Lung (tissue), 12 donors: ENCODE data around the gene TAS2R14. TPM values are rescaled to one million over a fixed set of nuclear protein-coding genes. Genes with fewer than 3 reads are reported as not detected.

ENCODE experiments used
- ATAC-seq: fragments of 200-7000 bp; cut with Tn5 transposase; one replicate; pipeline ENCODE4 v1.9.1; 2020; ENCODE audit warnings: moderate number of reproducible peaks; ENCODE audit not compliant: insufficient read depth, low FRiP score
- DNase-seq, 3 donors: peaks; one replicate each; pipeline ENCODE4 v3.0.0-alpha.2; 2013 to 2017
- H3K27ac ChIP-seq, 2 donors: one replicate each; pipeline ENCODE4 v1.5.1; 2013; ENCODE audit warnings: mild to moderate bottlenecking in 2 of 2, moderate library complexity in 2 of 2, control low read depth in 1 of 2, inconsistent platforms in 1 of 2, low read depth in 1 of 2, low read length in 1 of 2
- H3K27me3 ChIP-seq, 3 donors: one replicate each; pipeline ENCODE4 v1.5.1; 2013; ENCODE audit warnings: low read length in 2 of 3; ENCODE audit not compliant: control insufficient read depth in 3 of 3, insufficient read depth in 3 of 3
- H3K36me3 ChIP-seq, 4 donors: one replicate each; pipeline ENCODE4 v1.5.1; 2013; ENCODE audit warnings: low read length in 4 of 4, mild to moderate bottlenecking in 1 of 4, moderate library complexity in 1 of 4; ENCODE audit not compliant: control insufficient read depth in 4 of 4, insufficient read depth in 4 of 4
- H3K4me1 ChIP-seq, 5 donors: one replicate each; pipeline ENCODE4 v1.5.1; 2013; ENCODE audit warnings: low read length in 5 of 5, mild to moderate bottlenecking in 2 of 5, moderate library complexity in 1 of 5; ENCODE audit not compliant: control insufficient read depth in 5 of 5, insufficient read depth in 5 of 5
- H3K4me3 ChIP-seq: one replicate; pipeline ENCODE4 v1.5.1; 2013; ENCODE audit warnings: mild to moderate bottlenecking, control low read depth, moderate library complexity
- H3K9ac ChIP-seq, 2 donors: one replicate each; pipeline ENCODE4 v1.5.1; 2013; ENCODE audit warnings: low read length in 2 of 2, control low read depth in 1 of 2; ENCODE audit not compliant: insufficient read depth in 1 of 2
- H3K9me3 ChIP-seq, 4 donors: one replicate each; pipeline ENCODE4 v1.5.1; 2013; ENCODE audit warnings: low read length in 3 of 4, mild to moderate bottlenecking in 1 of 4, moderate library complexity in 1 of 4; ENCODE audit not compliant: control insufficient read depth in 4 of 4, insufficient read depth in 3 of 4
- CTCF ChIP-seq: IDR thresholded peaks from 2 replicates; pipeline ENCODE4 v1.5.1; 2012; ENCODE audit warnings: mild to moderate bottlenecking; ENCODE audit errors: control extremely low read depth, extremely low read depth
- WGBS, 2 donors: extraction: QIAGEN DNeasy Blood & Tissue Kit; methylation state at CpG; one replicate each; pipeline ENCODE4 v1.1.7; 2013; 5-methylcytosine and 5-hydroxymethylcytosine counted together
- polyA plus RNA-seq, 2 donors: library from polyadenylated mRNA; stranded (reverse); fragments of 200-250 nt; gene quantifications; one replicate each; pipeline ENCODE4 v1.2.1, GENCODE V29; 2013
- total RNA-seq, 2 donors: library from RNA; depleted of rRNA in 1 of 2; stranded (reverse); fragments of >200 nt in 1 of 2; gene quantifications; one replicate each; pipeline ENCODE4 v1.2.1, GENCODE V29; 2014 to 2021
- donor health status: control.
- donor health status: control.
- donor health status: Bipolar disorder and iron deficiency.
- donor health status: healthy.
- donor health status: DM: yes; HTN: yes; CAD: no.

TAS2R14 gene
- total and polyA plus RNA-seq, 4 donors, result 0.48 to 13.5 (median 2.0) TPM

GRCh38 chr12:10941369-10941768 lies 2.3 kb upstream of the TAS2R14 start:
- no peaks in the 10 kb centered on the region for H3K36me3 ChIP-seq
- ATAC-seq, result no peak
- H3K9me3 ChIP-seq, result peaks cover 0 to 7% (median 0%) of the 10 kb centered on the region in 4 donors
- H3K4me3 ChIP-seq, result no peak overlapping the region
- no peak for DNase-seq
- H3K4me1 ChIP-seq, result peaks cover 0 to 2% (median 0%) of the 10 kb centered on the region in 5 donors
- H3K27ac ChIP-seq, result no peak overlapping the region
- no peak overlapping the region for H3K9ac ChIP-seq
- no peak for TF ChIP-seq CTCF
- H3K27me3 ChIP-seq, result no peaks in the 10 kb centered on the region

GRCh38 chr12:10940389-10940788 lies 1.3 kb upstream of the TAS2R14 start:
- 93 to 100% methylated on average over 2 of the region's 2 CpGs for WGBS, 2 donors
- H3K9ac ChIP-seq, result no peak overlapping the region
- H3K9me3 ChIP-seq, result peaks cover 0 to 7% (median 0%) of the 10 kb centered on the region in 4 donors
- H3K4me3 ChIP-seq, result no peak overlapping the region
- H3K4me1 ChIP-seq, result peaks cover 0 to 2% (median 0%) of the 10 kb centered on the region in 5 donors
- ATAC-seq, result no peak
- no peak for TF ChIP-seq CTCF
- no peaks in the 10 kb centered on the region for H3K36me3 ChIP-seq
- no peaks in the 10 kb centered on the region for H3K27me3 ChIP-seq
- H3K27ac ChIP-seq, result no peak overlapping the region
- DNase-seq, result no peak

GRCh38 chr12:10936506-10936905 lies 2.6 kb downstream of the TAS2R14 start:
- no peak overlapping the region for H3K4me3 ChIP-seq
- H3K27ac ChIP-seq, result no peak overlapping the region
- ATAC-seq (no peak), DNase-seq (no peak)
- no peak overlapping the region for H3K9ac ChIP-seq
- no peak for TF ChIP-seq CTCF
- no peaks in the 10 kb centered on the region for H3K27me3 ChIP-seq
- 76 to 92% methylated on average over 1 of the region's 1 CpG for WGBS, 2 donors
- H3K4me1 ChIP-seq, result peaks cover 0 to 2% (median 0%) of the 10 kb centered on the region in 5 donors
- H3K9me3 ChIP-seq, result no peaks in the 10 kb centered on the region
- H3K36me3 ChIP-seq, result no peaks in the 10 kb centered on the region

- Histone ChIP-seq H3K9me3 (no peaks in the 10 kb centered on the region), H3K27me3 (no peaks in the 10 kb centered on the region), H3K36me3 (no peaks in the 10 kb centered on the region), H3K9ac (no peak within 1 kb of the TSS), H3K27ac (no peak within 1 kb of the TSS), H3K4me3 (no peak within 1 kb of the TSS), H3K4me1 (peaks cover 0 to 3% (median 0%) of the 10 kb centered on the region in 5 donors)
- DNase-seq (no peak), ATAC-seq (no peak)
- no peak for TF ChIP-seq CTCF
- WGBS, 2 donors, result 95 to 99% methylated on average over 5 of the region's 5 CpGs
Observed at GRCh38 chr12:10928746-10929286, 10.2 kb downstream of the TAS2R14 start, which contains the start of gene PRH2. Gene PRH2 (plus strand): TSS chr12:10929236. CDS start chr12:10929274, 38 bp downstream.
